ENCODE results near the gene VMAC. TPM values are rescaled to one million over a fixed set of nuclear protein-coding genes. Genes with fewer than 3 reads are reported as not detected.

Gene VMAC
- total RNA-seq, 1 donor from 2014 or later: 4.5 TPM

- H3K4me3 ChIP-seq (ENCODE audit: low read depth, low read length): no peak overlapping the region
- no peak for DNase-seq (ENCODE audit: low read depth)
- FAIRE-seq: no peak
- peaks cover 2% of the 10 kb centered on the region for H3K36me3 ChIP-seq (ENCODE audit: control insufficient read depth, insufficient read depth, low read length)
- TF ChIP-seq CTCF (IDR thresholded peaks at IDR 0.05; ENCODE audit: insufficient read depth, low read length, severe bottlenecking): no peak
- no peaks in the 10 kb centered on the region for H3K27me3 ChIP-seq (ENCODE audit: control insufficient read depth, insufficient read depth, low read length)
Measured at GRCh38 chr19:5959260-5960004, 54.8 kb downstream of the VMAC start.

Other genes starting within 250 kb of the VMAC start
- gene MICOS13, start 224.4 kb upstream of the VMAC start, total RNA-seq: 30.0 and 54.0 TPM in 2 replicates
- 7.1 and 8.6 TPM in 2 replicates for gene HSD11B1L, start 223.8 kb upstream of the VMAC start, total RNA-seq
- 718 and 1,018 TPM in 2 replicates for gene RPL36, start 214.6 kb upstream of the VMAC start, total RNA-seq
- 220 and 272 TPM in 2 replicates for gene LONP1, start 184.7 kb upstream of the VMAC start, total RNA-seq
- gene CATSPERD, start 184.2 kb upstream of the VMAC start, total RNA-seq: not detected in 2 replicates
- 0.26 and 0.53 TPM in 2 replicates for gene PRR22, start 120.1 kb upstream of the VMAC start, total RNA-seq
- 26.8 and 55.5 TPM in 2 replicates for gene DUS3L, start 113.7 kb upstream of the VMAC start, total RNA-seq
- 0.51 and 1.3 TPM in 2 replicates for gene NRTN, start 99.8 kb upstream of the VMAC start, total RNA-seq
- gene FUT6, start 65.2 kb upstream of the VMAC start, total RNA-seq: 2.1 and 7.9 TPM in 2 replicates
- 16.1 and 40.8 TPM in 2 replicates for gene FUT3, start 53.4 kb upstream of the VMAC start, total RNA-seq
- 0.26 TPM in 1 of 2 replicates, not detected in the other for gene FUT5, start 34.3 kb upstream of the VMAC start, total RNA-seq
- 116 and 230 TPM in 2 replicates for gene NDUFA11, start 1.1 kb upstream of the VMAC start, total RNA-seq
- 8.2 and 18.8 TPM in 2 replicates for gene CAPS, start 9.4 kb downstream of the VMAC start, total RNA-seq
- 25.0 and 27.9 TPM in 2 replicates for gene RANBP3, start 73.3 kb downstream of the VMAC start, total RNA-seq
- 2.4 and 5.6 TPM in 2 replicates for gene RFX2, start 205.6 kb downstream of the VMAC start, total RNA-seq
- not detected in 2 replicates for gene ACSBG2, start 230.8 kb downstream of the VMAC start, total RNA-seq